ENCODE measurements around the gene MYH16. TPM values are rescaled to one million over a fixed set of nuclear protein-coding genes. Genes with fewer than 3 reads are reported as not detected.

MYH16 gene
- total RNA-seq, 1 donor from 2014 or later, result not detected

GRCh38 chr7:99301496-99301895 is 28.9 kb downstream of the MYH16 start:
- H3K9me3 Mint-ChIP-seq (ENCODE audit: unreplicated experiment), result no peaks in the 10 kb centered on the region

GRCh38 chr7:99305473-99306260 is 33.0 kb downstream of the MYH16 start:
- H3K27ac Mint-ChIP-seq (ENCODE audit: unreplicated experiment), result no peak overlapping the region
- H3K4me3 Mint-ChIP-seq (ENCODE audit: unreplicated experiment), result no peak overlapping the region
- no peak for TF ChIP-seq CTCF (IDR thresholded peaks at IDR 0.05; ENCODE audit: unreplicated experiment)
- no peaks in the 10 kb centered on the region for H3K36me3 Mint-ChIP-seq (ENCODE audit: low read depth, unreplicated experiment)
- H3K9me3 Mint-ChIP-seq (ENCODE audit: unreplicated experiment), result no peaks in the 10 kb centered on the region
- peaks cover 4% of the 10 kb centered on the region for H3K27me3 Mint-ChIP-seq (ENCODE audit: unreplicated experiment)
- H3K4me1 Mint-ChIP-seq (ENCODE audit: unreplicated experiment), result no peaks in the 10 kb centered on the region
- DNase-seq (ENCODE audit: low spot score), result no peak

More at GRCh38 chr7:99301496-99301895, 28.9 kb downstream of the MYH16 start:
- no peaks in the 10 kb centered on the region for H3K4me1 Mint-ChIP-seq (ENCODE audit: unreplicated experiment)
- H3K27me3 Mint-ChIP-seq (ENCODE audit: unreplicated experiment), result peaks cover 4% of the 10 kb centered on the region
- H3K36me3 Mint-ChIP-seq (ENCODE audit: low read depth, unreplicated experiment), result no peaks in the 10 kb centered on the region
- H3K27ac Mint-ChIP-seq (ENCODE audit: unreplicated experiment), result no peak overlapping the region
- no peak for DNase-seq (ENCODE audit: low spot score)
- no peak for TF ChIP-seq CTCF (IDR thresholded peaks at IDR 0.05; ENCODE audit: unreplicated experiment)
- H3K4me3 Mint-ChIP-seq (ENCODE audit: unreplicated experiment), result no peak overlapping the region

DNA sequence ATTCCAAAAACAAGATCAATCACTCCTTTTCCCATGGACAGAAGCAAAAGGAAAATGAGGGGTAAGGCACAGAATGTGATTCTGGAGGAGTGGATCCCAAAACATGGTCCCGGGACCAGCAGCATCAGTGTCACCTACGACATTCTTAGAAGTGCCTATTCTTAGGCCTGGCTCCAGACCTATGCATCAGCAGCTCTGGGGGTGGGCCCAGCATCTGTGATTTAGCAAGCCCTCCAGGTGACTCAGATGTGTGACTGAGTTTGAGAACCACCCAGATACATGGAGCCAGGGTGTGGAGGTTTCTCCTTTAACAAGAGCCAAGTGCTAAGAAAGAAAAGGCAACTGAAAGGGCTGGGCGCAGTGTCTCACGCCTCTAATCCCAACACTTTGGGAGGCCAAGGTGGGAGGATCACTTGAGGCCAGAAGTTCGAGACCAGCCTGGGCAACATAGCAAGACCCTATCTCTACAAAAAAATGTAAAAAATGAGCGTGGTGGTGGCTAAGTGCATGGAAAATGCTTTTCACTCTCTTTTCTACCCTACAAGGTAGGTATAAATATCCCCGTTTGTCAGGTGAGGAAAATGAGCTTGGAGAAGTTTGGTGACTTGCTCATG is 35.9 kb downstream of the MYH16 start:
- peaks cover 4% of the 10 kb centered on the region for H3K27me3 Mint-ChIP-seq (ENCODE audit: unreplicated experiment)
- H3K4me1 Mint-ChIP-seq (ENCODE audit: unreplicated experiment), result no peaks in the 10 kb centered on the region
- TF ChIP-seq CTCF (IDR thresholded peaks at IDR 0.05; ENCODE audit: unreplicated experiment), result no peak
- no peaks in the 10 kb centered on the region for H3K36me3 Mint-ChIP-seq (ENCODE audit: low read depth, unreplicated experiment)
- H3K4me3 Mint-ChIP-seq (ENCODE audit: unreplicated experiment), result no peak overlapping the region
- H3K9me3 Mint-ChIP-seq (ENCODE audit: unreplicated experiment), result no peaks in the 10 kb centered on the region
- no peak overlapping the region for H3K27ac Mint-ChIP-seq (ENCODE audit: unreplicated experiment)
- DNase-seq (ENCODE audit: low spot score), result no peak

GRCh38 chr7:99309111-99309510 is 36.5 kb downstream of the MYH16 start:
- Mint-ChIP-seq H3K36me3 (ENCODE audit: low read depth, unreplicated experiment) (no peaks in the 10 kb centered on the region), H3K27ac (ENCODE audit: unreplicated experiment) (no peak overlapping the region), H3K4me1 (ENCODE audit: unreplicated experiment) (no peaks in the 10 kb centered on the region), H3K9me3 (ENCODE audit: unreplicated experiment) (no peaks in the 10 kb centered on the region), H3K4me3 (ENCODE audit: unreplicated experiment) (no peak overlapping the region), H3K27me3 (ENCODE audit: unreplicated experiment) (peaks cover 4% of the 10 kb centered on the region)
- DNase-seq (ENCODE audit: low spot score), result no peak
- no peak for TF ChIP-seq CTCF (IDR thresholded peaks at IDR 0.05; ENCODE audit: unreplicated experiment)

GRCh38 chr7:99310004-99310403 is 37.4 kb downstream of the MYH16 start:
- H3K4me1 Mint-ChIP-seq (ENCODE audit: unreplicated experiment), result no peaks in the 10 kb centered on the region
- no peak overlapping the region for H3K27ac Mint-ChIP-seq (ENCODE audit: unreplicated experiment)
- DNase-seq (ENCODE audit: low spot score), result no peak

More at GRCh38 chr7:99310004-99310403, 37.4 kb downstream of the MYH16 start:
- Mint-ChIP-seq H3K27me3 (ENCODE audit: unreplicated experiment) (no peaks in the 10 kb centered on the region), H3K4me3 (ENCODE audit: unreplicated experiment) (no peak overlapping the region), H3K36me3 (ENCODE audit: low read depth, unreplicated experiment) (peaks cover 4% of the 10 kb centered on the region), H3K9me3 (ENCODE audit: unreplicated experiment) (no peaks in the 10 kb centered on the region)
- TF ChIP-seq CTCF (IDR thresholded peaks at IDR 0.05; ENCODE audit: unreplicated experiment), result no peak

All from endothelial cell (in vitro differentiated cells).